Stimulated activated CD8-positive, alpha-beta memory T cell treated with anti-CD3 and anti-CD28 coated beads, Interleukin-7, amount 100 ng/mL, for 1 hour (primary cell): ENCODE data around the gene LIPC.

Experiments
- DNase-seq, 2 donors: peaks; one replicate each; pipeline ENCODE4 v3.0.0-alpha.2; 2020; ENCODE audit warnings: low read depth in 2 of 2

LIPC gene

GRCh38 chr15:58431221-58432149 lies at the start of gene LIPC:
TSS of gene LIPC (plus strand) at chr15:58431991. CDS start at chr15:58432033, 42 bp downstream.
- no peak for DNase-seq

- no peak for DNase-seq
These were observed 47.9 kb upstream of the LIPC start for GRCh38 chr15:58383876-58384275.

GRCh38 chr15:58384667-58385066 lies 47.1 kb upstream of the LIPC start:
- no peak for DNase-seq

GRCh38 chr15:58386081-58386480 lies 45.7 kb upstream of the LIPC start:
- no peak for DNase-seq

GRCh38 chr15:58386641-58387040 lies 45.1 kb upstream of the LIPC start:
- DNase-seq, result no peak

- no peak for DNase-seq
These were observed 44.7 kb upstream of the LIPC start for GRCh38 chr15:58387130-58387529.

GRCh38 chr15:58388211-58388610 lies 43.6 kb upstream of the LIPC start:
- DNase-seq, result no peak

GRCh38 chr15:58390118-58390517 lies 41.7 kb upstream of the LIPC start:
- no peak for DNase-seq

- DNase-seq, result no peak
These were observed 41.1 kb upstream of the LIPC start for GRCh38 chr15:58390655-58391054.

- no peak for DNase-seq
These were observed 40.7 kb upstream of the LIPC start for GRCh38 chr15:58391088-58391487.

GRCh38 chr15:58392141-58392540 lies 39.6 kb upstream of the LIPC start:
- DNase-seq, result no peak

GRCh38 chr15:58392611-58393161 lies 39.1 kb upstream of the LIPC start:
- DNase-seq, result no peak

- DNase-seq, result no peak
These were observed 38.5 kb upstream of the LIPC start for GRCh38 chr15:58393241-58393662.

- no peak for DNase-seq
These were observed 35.6 kb upstream of the LIPC start for GRCh38 chr15:58396181-58396580.

GRCh38 chr15:58398071-58398470 lies 33.7 kb upstream of the LIPC start:
- DNase-seq, result no peak

GRCh38 chr15:58398643-58399042 lies 33.1 kb upstream of the LIPC start:
- DNase-seq, result no peak

GRCh38 chr15:58399739-58400138 lies 32.1 kb upstream of the LIPC start:
- DNase-seq, result no peak

GRCh38 chr15:58401276-58401675 lies 30.5 kb upstream of the LIPC start:
- no peak for DNase-seq

GRCh38 chr15:58401991-58402649 lies 29.7 kb upstream of the LIPC start:
- DNase-seq, result no peak

- DNase-seq, result no peak
These were observed 28.2 kb upstream of the LIPC start for GRCh38 chr15:58403581-58403980.

GRCh38 chr15:58404020-58404419 lies 27.8 kb upstream of the LIPC start:
- no peak for DNase-seq

GRCh38 chr15:58404722-58405121 lies 27.1 kb upstream of the LIPC start:
- DNase-seq, result no peak

GRCh38 chr15:58405865-58406264 lies 25.9 kb upstream of the LIPC start:
- no peak for DNase-seq
